ENCODE results near the gene TMEM50B. TPM values are rescaled to one million over a fixed set of nuclear protein-coding genes. Genes with fewer than 3 reads are reported as not detected.

TMEM50B gene
- total RNA-seq, 4 donors from 2014 or later: 53.8 to 83.5 (median 57.0) TPM

DNA sequence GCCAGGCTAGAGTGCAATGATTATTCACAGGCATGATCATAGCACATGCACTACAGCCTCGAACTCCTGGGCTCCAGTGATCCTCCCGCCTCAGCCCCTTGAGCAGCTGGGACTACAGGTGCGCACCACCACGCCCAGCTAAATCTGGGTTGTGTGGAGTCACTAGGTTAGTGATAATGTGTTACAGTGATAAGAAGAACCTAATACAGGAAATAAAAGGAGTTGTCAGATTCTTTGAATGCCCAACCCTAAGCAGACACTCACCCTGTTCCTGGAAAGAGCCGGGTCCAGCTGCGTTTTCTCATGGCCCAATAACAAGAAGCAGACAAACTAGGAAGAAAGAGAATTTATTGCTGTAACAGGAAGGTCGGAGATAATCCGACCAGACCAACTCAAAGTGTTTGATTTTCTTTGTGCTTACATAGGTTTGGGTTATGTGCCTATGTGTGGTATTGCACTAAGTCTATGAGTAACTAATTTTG, 67.8 kb downstream of the TMEM50B start:
- ATAC-seq (ENCODE audit: low FRiP score): peak; percentile 26
- TF ChIP-seq CTCF (IDR thresholded peaks at IDR 0.05): no peak
- no peak for DNase-seq (ENCODE audit: low spot score)

- TF ChIP-seq CTCF (IDR thresholded peaks at IDR 0.05): no peak
- DNase-seq (ENCODE audit: low spot score) (no peak), ATAC-seq (ENCODE audit: low FRiP score) (no peak)
These were observed 73.3 kb downstream of the TMEM50B start for GRCh38 chr21:33406493-33406892.

DNA sequence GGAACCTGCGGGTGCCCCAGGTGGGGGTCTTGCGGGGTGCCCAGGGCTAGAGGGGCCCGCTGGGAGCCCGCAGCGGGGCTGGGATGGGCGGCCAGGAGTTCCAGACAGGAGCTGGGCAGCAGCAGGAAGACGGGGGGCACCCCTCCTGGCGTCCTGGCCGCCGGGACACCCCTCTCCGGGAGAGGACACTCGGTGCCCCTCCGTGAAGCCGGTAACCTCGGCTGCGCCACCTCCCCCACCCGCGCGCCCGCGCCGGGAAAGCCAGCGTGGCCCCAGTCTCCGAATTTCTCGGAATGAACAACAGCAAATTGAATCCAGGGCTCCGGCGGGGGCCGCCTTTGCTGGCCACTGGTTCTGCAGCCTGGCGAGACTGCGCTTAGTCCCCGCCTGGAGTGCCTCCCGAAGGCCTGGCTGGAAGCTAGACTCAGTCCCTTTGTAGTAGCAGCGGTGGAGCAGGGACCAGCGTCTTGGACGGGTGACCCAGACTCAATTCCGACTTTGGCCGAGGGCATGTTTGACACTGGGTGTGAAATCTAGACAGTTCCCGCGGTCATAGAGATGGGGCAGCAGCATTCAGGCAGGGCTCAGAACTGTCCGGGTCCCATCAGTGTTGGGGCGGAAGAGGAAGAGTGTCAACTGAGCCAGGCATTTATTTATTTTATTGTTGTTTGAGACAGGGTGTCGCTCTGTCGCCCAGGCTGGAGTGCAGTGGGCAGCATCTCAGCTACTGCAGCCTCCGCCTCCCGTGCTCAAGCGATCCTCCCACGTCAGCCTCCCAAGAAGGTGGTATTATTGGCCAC, 75.8 kb downstream of the TMEM50B start:
- TF ChIP-seq CTCF (IDR thresholded peaks at IDR 0.05): no peak
- peak; percentile 21 for ATAC-seq (ENCODE audit: low FRiP score)
- DNase-seq (ENCODE audit: low spot score): no peak

DNA sequence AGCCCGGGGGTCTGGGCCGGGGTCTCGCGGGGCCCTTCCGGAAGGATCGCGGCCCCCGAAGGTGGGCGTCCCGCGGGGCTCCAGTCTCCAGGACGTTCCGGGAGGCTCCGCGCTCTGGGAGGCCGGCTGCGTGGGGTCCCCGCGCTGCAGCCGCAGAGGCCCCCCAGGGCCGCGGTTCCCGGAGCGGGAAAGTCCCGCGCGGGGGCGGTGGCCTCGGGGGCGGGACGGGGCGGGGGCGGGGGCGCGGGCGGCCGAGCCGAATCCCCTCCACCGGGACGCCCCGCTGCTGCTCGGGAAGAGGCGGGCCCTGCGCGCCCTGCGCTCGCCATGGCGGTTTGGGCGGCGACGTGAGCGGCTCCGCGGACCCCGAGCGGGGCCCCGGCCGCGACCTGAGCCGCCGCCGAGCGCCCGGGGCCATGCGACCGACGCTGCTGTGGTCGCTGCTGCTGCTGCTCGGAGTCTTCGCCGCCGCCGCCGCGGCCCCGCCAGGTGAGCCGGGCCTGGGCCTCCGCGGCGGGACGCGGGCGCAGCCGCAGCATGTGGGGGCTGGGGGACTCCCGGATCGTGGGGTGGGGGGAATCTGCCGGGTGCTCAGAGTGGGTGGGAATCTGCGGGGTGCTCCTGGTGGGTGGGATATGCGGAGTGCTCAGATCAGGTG, 76.5 kb downstream of the TMEM50B start, which contains the start of gene IFNGR2:
TSS of gene IFNGR2 (plus strand) at position 286 of the 658 bp plus-strand sequence. CDS start at position 417, 131 bp downstream.
- DNase-seq (ENCODE audit: low spot score) (no peak), ATAC-seq (ENCODE audit: low FRiP score) (peak; percentile 33)
- TF ChIP-seq CTCF (IDR thresholded peaks at IDR 0.05): no peak

- DNase-seq (ENCODE audit: low spot score): no peak
- ATAC-seq (ENCODE audit: low FRiP score): peak; percentile 58
- no peak for TF ChIP-seq CTCF (IDR thresholded peaks at IDR 0.05)
These were observed 77.5 kb downstream of the TMEM50B start for GRCh38 chr21:33402001-33402979.

DNA sequence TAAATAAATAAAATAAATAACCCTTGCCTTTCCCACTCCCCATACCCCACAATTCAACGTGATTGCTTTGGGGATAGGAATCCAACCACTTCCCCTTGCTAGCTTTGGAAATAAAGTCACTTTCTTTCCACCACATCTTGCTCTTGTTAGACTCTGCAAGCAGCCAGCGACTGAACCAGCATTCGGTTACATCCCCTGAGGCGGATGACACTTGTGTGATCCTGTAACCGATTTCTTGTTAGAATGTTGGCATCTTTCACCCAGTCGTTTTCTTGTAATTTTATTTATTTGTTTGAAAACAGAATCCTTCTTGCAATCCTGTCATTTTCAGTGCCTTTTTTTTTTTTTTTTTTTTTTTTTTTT, 78.2 kb downstream of the TMEM50B start:
- DNase-seq (ENCODE audit: low spot score): no peak
- no peak for TF ChIP-seq CTCF (IDR thresholded peaks at IDR 0.05)
- no peak for ATAC-seq (ENCODE audit: low FRiP score)

Other genes starting within 250 kb of the TMEM50B start
- gene IL10RB, start 213.6 kb downstream of the TMEM50B start, total RNA-seq: 10 to 100 TPM; 33.5 to 58.3 (median 39.1) TPM
- gene IFNAR1, start 155.0 kb downstream of the TMEM50B start, total RNA-seq: 10 to 100 TPM; 36.2 to 53.3 (median 42.4) TPM
- gene IFNGR2, start 76.6 kb downstream of the TMEM50B start, total RNA-seq: 100 to 1,000 TPM in 1 of 4 donors, 10 to 100 TPM in 3; 69.5 to 121 (median 82.4) TPM
- gene DNAJC28, start 11.7 kb upstream of the TMEM50B start, total RNA-seq: 1 to 10 TPM; 1.0 to 2.0 (median 1.3) TPM
- 100 to 1,000 TPM; 102 to 208 (median 127) TPM for gene GART, start 62.1 kb upstream of the TMEM50B start, total RNA-seq
- gene SON, start 63.1 kb upstream of the TMEM50B start, total RNA-seq: 100 to 1,000 TPM; 244 to 508 (median 432) TPM
- gene DONSON, start 108.7 kb upstream of the TMEM50B start, total RNA-seq: 10 to 100 TPM in 2 of 4 donors, 1 to 10 TPM in 2; 5.0 to 15.3 (median 9.0) TPM
- gene CRYZL1, start 161.8 kb upstream of the TMEM50B start, total RNA-seq: 10 to 100 TPM; 24.1 to 57.8 (median 28.3) TPM
- gene ITSN1, start 162.5 kb upstream of the TMEM50B start, total RNA-seq: 100 to 1,000 TPM in 3 of 4 donors, 10 to 100 TPM in 1; 71.4 to 248 (median 151) TPM